HG02885 (cell line): ENCODE measurements around the gene PRKG1.
A peak's percentile ranks its signal among the peaks of the same experiment; 100 is the strongest.

Source experiments
- ATAC-seq: cut with Tn5 transposase; IDR thresholded peaks from one replicate; pipeline ENCODE4 v1.9.1; 2021; ENCODE audit warnings: mild to moderate bottlenecking; ENCODE audit not compliant: unreplicated experiment, poor library complexity

Gene PRKG1

GRCh38 chr10:52043811-52044210, 969.5 kb downstream of the PRKG1 start:
- no peak for ATAC-seq

GRCh38 chr10:52048051-52048450, 973.8 kb downstream of the PRKG1 start:
- ATAC-seq: no peak

- ATAC-seq: no peak
These were observed 976.3 kb downstream of the PRKG1 start for GRCh38 chr10:52050429-52051047.

GRCh38 chr10:52053497-52053896, 979.2 kb downstream of the PRKG1 start:
- ATAC-seq: no peak

- ATAC-seq: no peak
These were observed 982.0 kb downstream of the PRKG1 start for GRCh38 chr10:52056291-52056690.

- ATAC-seq: no peak
These were observed 984.8 kb downstream of the PRKG1 start for GRCh38 chr10:52059089-52059488.

GRCh38 chr10:52063159-52063558, 988.9 kb downstream of the PRKG1 start:
- no peak for ATAC-seq

- no peak for ATAC-seq
These were observed 990.0 kb downstream of the PRKG1 start for GRCh38 chr10:52064084-52064845.

GRCh38 chr10:52066383-52066782, 992.1 kb downstream of the PRKG1 start:
- no peak for ATAC-seq

GRCh38 chr10:52068485-52068884, 994.2 kb downstream of the PRKG1 start:
- no peak for ATAC-seq

GRCh38 chr10:52071814-52072213, 997.5 kb downstream of the PRKG1 start:
- no peak for ATAC-seq

- ATAC-seq: no peak
These were observed 1000.3 kb downstream of the PRKG1 start for GRCh38 chr10:52074505-52075026.

GRCh38 chr10:52077814-52078213, 1003.5 kb downstream of the PRKG1 start:
- no peak for ATAC-seq

- ATAC-seq: no peak
These were observed 1004.2 kb downstream of the PRKG1 start for GRCh38 chr10:52078397-52078937.

GRCh38 chr10:52082307-52082706, 1008.0 kb downstream of the PRKG1 start:
- ATAC-seq: peak; percentile 51

GRCh38 chr10:52083422-52083821, 1009.1 kb downstream of the PRKG1 start:
- ATAC-seq: no peak

GRCh38 chr10:52092390-52092789, 1018.1 kb downstream of the PRKG1 start:
- ATAC-seq: no peak

GRCh38 chr10:52098130-52098529, 1023.8 kb downstream of the PRKG1 start:
- ATAC-seq: no peak

GRCh38 chr10:52099026-52099600, 1024.8 kb downstream of the PRKG1 start:
- no peak for ATAC-seq

- no peak for ATAC-seq
These were observed 1025.8 kb downstream of the PRKG1 start for GRCh38 chr10:52100011-52100547.

- ATAC-seq: no peak
These were observed 1031.0 kb downstream of the PRKG1 start for GRCh38 chr10:52105301-52105700.
